ENCODE results near the gene RELN.

- TF ChIP-seq ZNF607 (CRISPR knock-in tag; IDR thresholded peaks at IDR 0.05; ENCODE audit: borderline replicate concordance) (no peak), ZNF3 (CRISPR knock-in tag; IDR thresholded peaks at IDR 0.05) (no peak), SIN3A (IDR thresholded peaks at IDR 0.05; ENCODE audit: borderline replicate concordance, low read depth, low read length) (no peak), CTCF (CRISPR knock-in tag; IDR thresholded peaks at IDR 0.05) (no peak), ZNF788 (CRISPR knock-in tag; IDR thresholded peaks at IDR 0.05; ENCODE audit: borderline replicate concordance) (no peak), CREB1 (IDR thresholded peaks at IDR 0.05) (no peak), CREB1 (CRISPR knock-in tag; IDR thresholded peaks at IDR 0.05) (no peak)
- TF ChIP-seq, protein P1, sequence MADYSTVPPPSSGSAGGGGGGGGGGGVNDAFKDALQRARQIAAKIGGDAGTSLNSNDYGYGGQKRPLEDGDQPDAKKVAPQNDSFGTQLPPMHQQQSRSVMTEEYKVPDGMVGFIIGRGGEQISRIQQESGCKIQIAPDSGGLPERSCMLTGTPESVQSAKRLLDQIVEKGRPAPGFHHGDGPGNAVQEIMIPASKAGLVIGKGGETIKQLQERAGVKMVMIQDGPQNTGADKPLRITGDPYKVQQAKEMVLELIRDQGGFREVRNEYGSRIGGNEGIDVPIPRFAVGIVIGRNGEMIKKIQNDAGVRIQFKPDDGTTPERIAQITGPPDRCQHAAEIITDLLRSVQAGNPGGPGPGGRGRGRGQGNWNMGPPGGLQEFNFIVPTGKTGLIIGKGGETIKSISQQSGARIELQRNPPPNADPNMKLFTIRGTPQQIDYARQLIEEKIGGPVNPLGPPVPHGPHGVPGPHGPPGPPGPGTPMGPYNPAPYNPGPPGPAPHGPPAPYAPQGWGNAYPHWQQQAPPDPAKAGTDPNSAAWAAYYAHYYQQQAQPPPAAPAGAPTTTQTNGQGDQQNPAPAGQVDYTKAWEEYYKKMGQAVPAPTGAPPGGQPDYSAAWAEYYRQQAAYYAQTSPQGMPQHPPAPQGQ (CRISPR knock-in tag; IDR thresholded peaks at IDR 0.05; ENCODE audit: borderline replicate concordance): no peak
These were observed 8.4 kb downstream of the RELN start for GRCh38 chr7:103981003-103981423.
